Stimulated activated CD8-positive, alpha-beta memory T cell treated with anti-CD3 and anti-CD28 coated beads, Interleukin-12 subunit alpha, Interleukin-12 subunit beta, amount 100 ng/mL, for 24 hours (primary cell): ENCODE measurements around the gene STK32C.
"Not testable (repeated sequence)": the region's sequence is repeated elsewhere in the genome, so short reads cannot be mapped to it uniquely, and the experiment has no call there.

Experiments used
- DNase-seq: peaks from one replicate; pipeline ENCODE4 v3.0.0-alpha.2; 2020; ENCODE audit errors: extremely low read depth

STK32C gene

GRCh38 chr10:132281915-132282666, 25.7 kb downstream of the STK32C start:
- DNase-seq: no peak

- DNase-seq: no peak
Measured at GRCh38 chr10:132280646-132281074, 27.1 kb downstream of the STK32C start.

GRCh38 chr10:132279873-132280645, 27.7 kb downstream of the STK32C start:
- no peak for DNase-seq

- no peak for DNase-seq
Measured at GRCh38 chr10:132277311-132277741, 30.4 kb downstream of the STK32C start.

GRCh38 chr10:132276706-132277105, 31.0 kb downstream of the STK32C start:
- no peak for DNase-seq

GRCh38 chr10:132276179-132276675, 31.5 kb downstream of the STK32C start:
- DNase-seq: no peak

GRCh38 chr10:132275426-132276178, 32.1 kb downstream of the STK32C start:
- DNase-seq: no peak

- DNase-seq: no peak
Measured at GRCh38 chr10:132274986-132275385, 32.8 kb downstream of the STK32C start.

- no peak for DNase-seq
Measured at GRCh38 chr10:132274581-132274980, 33.2 kb downstream of the STK32C start.

GRCh38 chr10:132273966-132274365, 33.8 kb downstream of the STK32C start:
- DNase-seq: no peak

- DNase-seq: no peak
Measured at GRCh38 chr10:132273304-132273944, 34.3 kb downstream of the STK32C start.

- no peak for DNase-seq
Measured at GRCh38 chr10:132272231-132272971, 35.3 kb downstream of the STK32C start.

GRCh38 chr10:132271458-132272230, 36.1 kb downstream of the STK32C start:
- DNase-seq: no peak

- DNase-seq: no peak
Measured at GRCh38 chr10:132270721-132271457, 36.9 kb downstream of the STK32C start.

- no peak for DNase-seq
Measured at GRCh38 chr10:132270256-132270655, 37.5 kb downstream of the STK32C start.

- DNase-seq: no peak
Measured at GRCh38 chr10:132269266-132270230, 38.2 kb downstream of the STK32C start.

- not testable (repeated sequence) for DNase-seq
Measured at GRCh38 chr10:132267916-132268315, 39.8 kb downstream of the STK32C start.

GRCh38 chr10:132266594-132267161, 41.1 kb downstream of the STK32C start:
- DNase-seq: no peak
